Cerebellar nuclear complex (tissue), 1 donor: ENCODE measurements around the gene KIF5A.

Source experiments
- DNase-seq, 2 experiments: peaks; one replicate each; lab custom pipeline; 2025; lab: John Stamatoyannopoulos, UW

The KIF5A gene

GRCh38 chr12:57632073-57632957 lies 82.5 kb downstream of the KIF5A start:
- no peak for DNase-seq

GRCh38 chr12:57632958-57633840 lies 83.4 kb downstream of the KIF5A start, which contains the start of gene B4GALNT1:
Gene B4GALNT1 (minus strand): TSS chr12:57633201. CDS start chr12:57632132, 1,069 bp downstream.
- DNase-seq: peak in 1 of 2 experiments; percentile 59
